K562 (cell line): ENCODE results near the gene ARID3C. TPM values are rescaled to one million over a fixed set of nuclear protein-coding genes. Genes with fewer than 3 reads are reported as not detected.

Experiments used
- ATAC-seq: fragments of 200-7000 bp; cut with Tn5 transposase; 3 replicates; pipeline ENCODE4 v1.9.1; 2020; ENCODE audit warnings: moderate library complexity
- BruUV-seq: library from RNA; stranded (reverse); fragments of 400-500 nt; replicated peaks from 2 replicates; lab custom pipeline; 2021; lab: Mats Ljungman, UMichigan
- CTCF ChIA-PET: fragments of 300-600 bp; formaldehyde crosslinking; extraction: SDS; loops from one replicate; lab custom pipeline; 2021; ENCODE audit warnings: low intra/inter-chr PET ratio; lab: Yijun Ruan, JAX
- POLR2A ChIA-PET: fragments of 300-600, 350-650 bp; sonication (Branson Sonifier 250); formaldehyde crosslinking; extraction: SDS; loops from one replicate; lab custom pipeline; 2021; ENCODE audit warnings: antibody characterized with exemption, inconsistent platforms; lab: Yijun Ruan, JAX
- DNase-seq, 4 experiments: peaks; one replicate each; pipeline versions ENCODE4 v3.0.0 to v3.0.0-alpha.2; 2011 to 2018; ENCODE audit warnings: low spot score in 3 of 4, mixed read lengths in 3 of 4; ENCODE audit errors: extremely low read depth in 1 of 4
- FAIRE-seq: peaks from 2 replicates; lab custom pipeline; 2011; peaks lifted over from hg19 to GRCh38; lab: Jason Lieb, UNC
- H2AFZ ChIP-seq: 2 replicates; pipeline ENCODE4 v1.6.0; 2011; ENCODE audit warnings: low read depth, low read length, control low read depth, inconsistent platforms
- H3K27ac ChIP-seq: fragments of 200-600 bp; 3 replicates; pipeline ENCODE4 v1.8.0; 2011; ENCODE audit warnings: low read depth, mild to moderate bottlenecking, control low read depth, inconsistent platforms, low read length, moderate library complexity, mixed read lengths; ENCODE audit errors: extremely low read depth
- H3K27me3 ChIP-seq, 2 experiments: fragments of 300-600 bp in 1 of 2; 2 replicates in 1 of 2; 3 replicates in 1 of 2; pipeline versions ENCODE4 v1.6.0 to v1.8.0; 2011; ENCODE audit warnings: inconsistent platforms in 2 of 2, low read length in 2 of 2, mild to moderate bottlenecking in 1 of 2, mixed read lengths in 1 of 2, moderate library complexity in 1 of 2; ENCODE audit not compliant: control insufficient read depth in 2 of 2, insufficient read depth in 2 of 2
- H3K36me3 ChIP-seq: fragments of 300-600 bp; 3 replicates; pipeline ENCODE4 v1.8.0; 2011; ENCODE audit warnings: mild to moderate bottlenecking, low read length, inconsistent platforms; ENCODE audit not compliant: control insufficient read depth, insufficient read depth
- H3K4me1 ChIP-seq, 2 experiments: fragments of 200-600 bp in 1 of 2; replicated peaks in 1 of 2; 2 replicates in 1 of 2; 3 replicates in 1 of 2; pipeline versions ENCODE4 v1.5.1 to v1.8.0; 2011; ENCODE audit warnings: inconsistent platforms in 2 of 2, low read length in 2 of 2, mild to moderate bottlenecking in 1 of 2, mixed read lengths in 1 of 2, moderate library complexity in 1 of 2; ENCODE audit not compliant: control insufficient read depth in 2 of 2, insufficient read depth in 2 of 2
- H3K4me2 ChIP-seq: 2 replicates; pipeline ENCODE4 v1.6.1; 2011; ENCODE audit warnings: low read length, control low read depth, inconsistent platforms, mixed read lengths; ENCODE audit not compliant: insufficient read depth
- H3K4me3 ChIP-seq: fragments of 200-600 bp; sonication (generic), shearing (Covaris generic); 2 replicates; pipeline ENCODE4 v1.5.1; 2016; ENCODE audit warnings: control low read depth, inconsistent platforms
- H3K79me2 ChIP-seq: fragments of 200-600 bp; 3 replicates; pipeline ENCODE4 v1.8.0; 2011; ENCODE audit warnings: low read length, inconsistent platforms; ENCODE audit not compliant: control insufficient read depth, insufficient read depth
- H3K9ac ChIP-seq, 2 experiments: 2 replicates each; pipeline versions ENCODE4 v1.6.0 to v1.6.1; 2011; ENCODE audit warnings: low read depth in 2 of 2, low read length in 2 of 2, control low read depth in 1 of 2, inconsistent platforms in 1 of 2, mild to moderate bottlenecking in 1 of 2, mixed read lengths in 1 of 2; ENCODE audit not compliant: insufficient read depth in 1 of 2
- H3K9me1 ChIP-seq: one replicate; pipeline ENCODE4 v1.6.0; 2011; ENCODE audit warnings: inconsistent platforms, mild to moderate bottlenecking, low read length, moderate library complexity; ENCODE audit not compliant: control insufficient read depth, insufficient read depth
- H3K9me3 ChIP-seq: replicated peaks from 2 replicates; pipeline ENCODE4 v1.5.1; 2011; ENCODE audit warnings: low read depth, low read length, inconsistent platforms; ENCODE audit not compliant: control insufficient read depth, insufficient read depth
- H4K20me1 ChIP-seq: replicated peaks from 2 replicates; pipeline ENCODE4 v1.6.1; 2011; ENCODE audit warnings: low read length, inconsistent platforms, mixed read lengths; ENCODE audit not compliant: control insufficient read depth, insufficient read depth
- CEBPG ChIP-seq, 3 experiments: fragments of 200-800 bp in 1 of 3; sonication (Bioruptor generic) in 1 of 3; sonication (generic) in 1 of 3; formaldehyde crosslinking in 1 of 3; IDR thresholded peaks in 2 of 3; conservative IDR thresholded peaks in 1 of 3; 2 replicates each; pipeline versions ENCODE4 v1.6.1 to v1.8.0; 2016 to 2022; ENCODE audit warnings: missing compliant biosample characterization in 2 of 3, missing genetic modification characterization in 2 of 3, mild to moderate bottlenecking in 1 of 3, missing genetic modification reagents in 1 of 3
- DMBX1 ChIP-seq: fragments of 250-450 bp; sonication (Bioruptor Pico); IDR thresholded peaks from 2 replicates; pipeline ENCODE4 v1.8.0; 2022; ENCODE audit warnings: inconsistent platforms, mild to moderate bottlenecking, moderate library complexity, borderline replicate concordance
- HCFC1 ChIP-seq: IDR thresholded peaks from 2 replicates; pipeline ENCODE4 v1.6.1; 2012; ENCODE audit warnings: low read depth, low read length, improper control_type of control experiment
- HNRNPL ChIP-seq: fragments of 200-400 bp; formaldehyde crosslinking; IDR thresholded peaks from 2 replicates; pipeline ENCODE4 v1.6.1; 2017; ENCODE audit warnings: low read depth, mild to moderate bottlenecking, low read length
- PRDM10 ChIP-seq: fragments of 450-650 bp; IDR thresholded peaks from 2 replicates; pipeline ENCODE4 v1.6.1; 2018; ENCODE audit not compliant: partially characterized antibody
- PTBP1 ChIP-seq: fragments of 200-400 bp; formaldehyde crosslinking; IDR thresholded peaks from 2 replicates; pipeline ENCODE4 v1.6.1; 2017; ENCODE audit warnings: low read depth, low read length
- SIN3A ChIP-seq, 2 experiments: fragments of 150-350 bp in 1 of 2; IDR thresholded peaks; 2 replicates each; pipeline ENCODE4 v1.6.1; 2011 to 2016; ENCODE audit warnings: borderline replicate concordance in 2 of 2, low read depth in 2 of 2, low read length in 2 of 2, mild to moderate bottlenecking in 2 of 2, moderate library complexity in 2 of 2; ENCODE audit not compliant: control insufficient read depth in 1 of 2
- STAT5A ChIP-seq: IDR thresholded peaks from 2 replicates; pipeline ENCODE4 v1.6.1; 2012; ENCODE audit warnings: low read length, inconsistent platforms, borderline replicate concordance
- ZNF175 ChIP-seq: fragments of 200-800 bp; sonication (Bioruptor generic); IDR thresholded peaks from 2 replicates; pipeline ENCODE4 v1.6.1; 2016; ENCODE audit warnings: low read depth, mild to moderate bottlenecking, missing genetic modification characterization, missing compliant biosample characterization
- WGBS: fragments of 100-300 bp; shearing (Covaris generic); methylation state at CpG from one replicate; pipeline ENCODE4 v1.1.6; 2016; ENCODE audit warnings: low coverage, mixed read lengths; ENCODE audit not compliant: insufficient coverage; ENCODE audit errors: missing lambda C conversion rate; 5-methylcytosine and 5-hydroxymethylcytosine counted together
- in situ Hi-C: fragments of 300-500 bp; cut with MboI; formaldehyde crosslinking; loops from 4 replicates; pipeline ENCODE4 v1.15.0; 2018; ENCODE audit warnings: inconsistent platforms, mixed read lengths
- intact Hi-C: fragments of 100-400 bp; cut with micrococcal nuclease; formaldehyde crosslinking; loops from 2 replicates; pipeline ENCODE4 v1.14.2; 2022
- polyA plus RNA-seq, 8 experiments: library from polyadenylated mRNA; depleted of rRNA in 4 of 8; stranded (reverse) in 5 of 8; unstranded in 3 of 8; fragments of >200 nt; fragmentation: Nextera tagmentation in 2 of 8; fragmentation: Illumina TruSeq in 1 of 8; extraction: Ambion mirVana in 2 of 8; extraction: Trizol in 1 of 8; gene quantifications; 2 replicates each; pipeline versions ENCODE4 v1.2.1 to v1.2.3, GENCODE V29; 2011 to 2014; ENCODE audit warnings: inconsistent platforms in 1 of 8, missing spikeins in 1 of 8
- total RNA-seq, 7 experiments: library from RNA; depleted of rRNA in 6 of 7; stranded (reverse); fragments of >200 nt in 6 of 7; fragmentation: Illumina TruSeq in 2 of 7; extraction: Trizol in 2 of 7; gene quantifications; 2 replicates each; pipeline versions ENCODE4 v1.2.1 to v1.2.3, GENCODE V29; 2011 to 2021; ENCODE audit warnings: low replicate concordance in 1 of 7
- TF ChIP-seq, protein P1 (sequence below): fragments of 250-450 bp; sonication (Bioruptor Pico); IDR thresholded peaks from 2 replicates; pipeline ENCODE4 v1.4.0; 2020; ENCODE audit warnings: mild to moderate bottlenecking, moderate library complexity

ARID3C gene
- total and polyA plus RNA-seq, 9 of the 15 experiments (the other 6 are each of a cell fraction or from before 2014, with no cell fraction given), result not detected

- TF ChIP-seq, protein P1, sequence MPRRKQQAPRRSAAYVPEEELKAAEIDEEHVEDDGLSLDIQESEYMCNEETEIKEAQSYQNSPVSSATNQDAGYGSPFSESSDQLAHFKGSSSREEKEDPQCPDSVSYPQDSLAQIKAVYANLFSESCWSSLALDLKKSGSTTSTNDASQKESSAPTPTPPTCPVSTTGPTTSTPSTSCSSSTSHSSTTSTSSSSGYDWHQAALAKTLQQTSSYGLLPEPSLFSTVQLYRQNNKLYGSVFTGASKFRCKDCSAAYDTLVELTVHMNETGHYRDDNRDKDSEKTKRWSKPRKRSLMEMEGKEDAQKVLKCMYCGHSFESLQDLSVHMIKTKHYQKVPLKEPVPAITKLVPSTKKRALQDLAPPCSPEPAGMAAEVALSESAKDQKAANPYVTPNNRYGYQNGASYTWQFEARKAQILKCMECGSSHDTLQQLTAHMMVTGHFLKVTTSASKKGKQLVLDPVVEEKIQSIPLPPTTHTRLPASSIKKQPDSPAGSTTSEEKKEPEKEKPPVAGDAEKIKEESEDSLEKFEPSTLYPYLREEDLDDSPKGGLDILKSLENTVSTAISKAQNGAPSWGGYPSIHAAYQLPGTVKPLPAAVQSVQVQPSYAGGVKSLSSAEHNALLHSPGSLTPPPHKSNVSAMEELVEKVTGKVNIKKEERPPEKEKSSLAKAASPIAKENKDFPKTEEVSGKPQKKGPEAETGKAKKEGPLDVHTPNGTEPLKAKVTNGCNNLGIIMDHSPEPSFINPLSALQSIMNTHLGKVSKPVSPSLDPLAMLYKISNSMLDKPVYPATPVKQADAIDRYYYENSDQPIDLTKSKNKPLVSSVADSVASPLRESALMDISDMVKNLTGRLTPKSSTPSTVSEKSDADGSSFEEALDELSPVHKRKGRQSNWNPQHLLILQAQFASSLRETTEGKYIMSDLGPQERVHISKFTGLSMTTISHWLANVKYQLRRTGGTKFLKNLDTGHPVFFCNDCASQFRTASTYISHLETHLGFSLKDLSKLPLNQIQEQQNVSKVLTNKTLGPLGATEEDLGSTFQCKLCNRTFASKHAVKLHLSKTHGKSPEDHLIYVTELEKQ, result no peak
- TF ChIP-seq HCFC1, result peak; percentile 40
- TF ChIP-seq, all 486 proteins: peak for 20
Observed at GRCh38 chr9:34675048-34675714, 46.3 kb upstream of the ARID3C start (continued).

GRCh38 chr9:34674440-34674839 lies 45.6 kb upstream of the ARID3C start:
- POLR2A ChIA-PET, result interaction anchor here (1.1 to 1.5 kb wide), 3 partner anchors 11 to 24 kb away, joined by 3 to 4 read pairs (median 3); no protein-coding TSS in a partner anchor
- Histone ChIP-seq H3K27me3 (no peaks in the 10 kb centered on the region), H3K36me3 (no peaks in the 10 kb centered on the region), H4K20me1 (no peaks in the 10 kb centered on the region), H3K9ac (no peak overlapping the region), H3K79me2 (no peaks in the 10 kb centered on the region), H3K27ac (no peak overlapping the region), H3K9me1 (no peaks in the 10 kb centered on the region), H2AFZ (no peak overlapping the region), H3K4me2 (no peak overlapping the region), H3K4me1 (peaks cover 0 to 4% of the 10 kb centered on the region in 2 experiments; a peak in 1 of 5 replicates), H3K9me3 (no peaks in the 10 kb centered on the region), H3K4me3 (no peak overlapping the region)
- in situ Hi-C loops, result no loop called here
- CTCF ChIA-PET, result interaction anchor here (3.1 kb wide), 1 partner anchor 27 kb away, joined by 20 read pairs; no protein-coding TSS in a partner anchor
- intact Hi-C loops, result no loop called here
- FAIRE-seq (no peak), DNase-seq (no peak), ATAC-seq (no peak)
- no TSS peak for BruUV-seq
- WGBS, result 61% methylated on average over 3 of the region's 3 CpGs
- TF ChIP-seq HNRNPL, result no peak
- TF ChIP-seq CEBPG (CRISPR knock-in tag; IDR thresholded peaks at IDR 0.05), result no peak
- TF ChIP-seq CEBPG (tag; conservative IDR thresholded peaks at IDR 0.05 in 1 of 2, IDR thresholded peaks at IDR 0.05 in 1 of 2), result no peak
- TF ChIP-seq SIN3A (IDR thresholded peaks at IDR 0.05; ENCODE audit: borderline replicate concordance in 2 of 2, control insufficient read depth in 1 of 2, low read depth in 2 of 2, low read length in 2 of 2), result no peak
- TF ChIP-seq PTBP1, result no peak
- TF ChIP-seq DMBX1 (CRISPR knock-in tag), result no peak
- TF ChIP-seq PRDM10, result no peak
- TF ChIP-seq ZNF175 (CRISPR knock-in tag), result no peak
- TF ChIP-seq STAT5A, result no peak
